D341Med (cell line): ENCODE results near the gene PPP1R3D.

Experiments used
- DNase-seq: peaks from one replicate; pipeline ENCODE4 v3.0.0; 2012; ENCODE audit warnings: low spot score

PPP1R3D gene

DNA sequence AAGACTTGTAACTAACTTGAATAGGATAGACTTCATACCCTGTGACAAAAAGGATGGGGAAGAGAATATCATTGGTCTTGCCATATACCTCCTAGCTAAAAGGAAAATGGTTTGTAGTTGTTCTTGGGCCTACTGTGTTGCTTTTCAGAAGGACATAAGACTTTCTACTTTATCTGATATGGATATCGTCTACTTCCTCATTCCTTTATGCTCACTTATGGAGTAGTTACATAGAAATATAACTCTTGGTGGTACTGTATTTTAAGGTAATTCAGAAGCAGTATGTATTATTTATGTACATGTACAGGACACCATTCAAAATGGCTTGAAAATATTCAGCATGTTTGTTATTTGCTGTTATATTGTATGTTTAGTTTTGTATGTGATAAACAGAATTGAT, 8.1 kb upstream of the PPP1R3D start:
- DNase-seq: no peak

GRCh38 chr20:59947376-59947775, 7.3 kb upstream of the PPP1R3D start:
- DNase-seq: no peak

DNA sequence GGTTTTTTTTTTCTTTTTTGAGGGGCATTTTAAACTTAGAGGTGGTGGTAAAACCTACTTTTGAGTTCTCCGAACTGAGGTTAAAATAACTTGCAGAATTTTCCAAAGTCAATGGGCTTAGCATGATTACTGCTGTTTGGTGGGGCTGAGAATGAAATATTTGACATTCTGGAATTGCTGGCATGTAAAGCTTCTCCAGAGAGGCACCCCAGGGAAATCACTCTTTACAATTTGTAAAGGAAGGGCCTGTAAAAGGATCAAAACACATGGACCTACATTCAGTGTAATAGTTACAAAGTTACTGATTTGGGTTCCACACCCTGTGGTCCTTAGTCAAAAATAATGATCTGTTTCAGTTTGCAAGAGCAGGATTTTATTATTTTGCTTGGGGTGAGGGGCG, 5.6 kb upstream of the PPP1R3D start:
- DNase-seq: no peak

- DNase-seq: no peak
These were observed 5.1 kb upstream of the PPP1R3D start for GRCh38 chr20:59945175-59945574.

GRCh38 chr20:59944726-59945125, 4.6 kb upstream of the PPP1R3D start:
- no peak for DNase-seq

DNA sequence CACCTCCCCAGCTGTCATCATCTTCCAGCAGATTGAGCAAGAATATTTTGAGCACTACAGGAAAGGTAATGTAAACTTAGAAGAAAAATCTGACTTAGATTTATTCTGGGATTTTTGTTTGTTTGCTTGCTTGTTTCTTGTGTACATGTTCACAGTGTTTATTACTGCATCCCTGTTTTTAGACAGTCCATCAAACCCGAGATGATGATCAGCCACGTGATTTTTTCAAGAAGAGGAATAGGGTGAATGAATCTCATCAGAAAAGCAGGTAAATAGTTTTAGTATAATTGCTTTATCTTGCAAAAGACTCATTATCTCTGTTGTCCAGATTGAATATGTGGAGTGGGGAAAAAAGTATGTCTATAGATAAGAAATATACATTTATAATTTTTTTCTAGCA, 2.1 kb upstream of the PPP1R3D start:
- no peak for DNase-seq

GRCh38 chr20:59940956-59941294, 820 bp upstream of the PPP1R3D start:
- DNase-seq: no peak

- DNase-seq: peak; percentile 53
These were observed 301 bp downstream of the PPP1R3D start for GRCh38 chr20:59939879-59940128.

- DNase-seq: no peak
These were observed 840 bp downstream of the PPP1R3D start for GRCh38 chr20:59939052-59939878.

DNA sequence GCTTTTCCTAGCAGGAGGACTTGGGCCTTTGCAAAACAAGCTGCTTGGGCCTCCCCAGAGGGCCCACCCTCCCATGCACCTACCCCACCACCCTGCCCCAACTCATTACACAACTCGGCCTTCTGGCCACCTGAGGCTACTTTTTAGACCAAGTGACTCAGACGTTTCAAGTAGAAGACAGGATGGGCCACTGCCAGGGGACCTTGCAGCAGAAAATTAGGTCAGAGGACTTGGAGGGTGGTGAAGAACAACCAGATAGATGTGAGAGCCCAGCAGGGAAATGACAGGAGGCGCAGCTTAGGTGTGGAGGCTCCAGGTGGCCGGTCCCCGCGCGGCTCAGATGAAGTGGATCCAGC, 1.4 kb downstream of the PPP1R3D start:
- DNase-seq: no peak

GRCh38 chr20:59938221-59938620, 1.9 kb downstream of the PPP1R3D start:
- DNase-seq: no peak

DNA sequence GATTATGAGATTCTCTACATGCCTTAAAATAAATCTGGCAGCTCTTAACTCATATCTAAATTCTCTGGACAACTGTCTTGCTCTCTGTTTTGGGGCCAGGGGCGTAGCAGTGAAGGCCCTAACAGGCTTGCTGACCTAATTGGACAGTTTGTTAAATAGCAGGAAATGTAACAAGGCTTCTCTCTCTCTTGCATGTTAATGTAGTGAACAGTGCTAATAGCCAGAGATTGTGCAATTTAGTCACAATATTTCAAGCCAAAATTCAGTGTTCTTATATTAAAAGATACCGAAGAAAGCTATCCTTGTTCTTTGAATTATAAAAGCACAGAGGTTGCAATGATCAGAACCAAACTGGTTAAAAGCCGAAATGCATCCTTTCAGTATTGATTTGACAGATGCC, 3.0 kb downstream of the PPP1R3D start:
- DNase-seq: no peak

DNA sequence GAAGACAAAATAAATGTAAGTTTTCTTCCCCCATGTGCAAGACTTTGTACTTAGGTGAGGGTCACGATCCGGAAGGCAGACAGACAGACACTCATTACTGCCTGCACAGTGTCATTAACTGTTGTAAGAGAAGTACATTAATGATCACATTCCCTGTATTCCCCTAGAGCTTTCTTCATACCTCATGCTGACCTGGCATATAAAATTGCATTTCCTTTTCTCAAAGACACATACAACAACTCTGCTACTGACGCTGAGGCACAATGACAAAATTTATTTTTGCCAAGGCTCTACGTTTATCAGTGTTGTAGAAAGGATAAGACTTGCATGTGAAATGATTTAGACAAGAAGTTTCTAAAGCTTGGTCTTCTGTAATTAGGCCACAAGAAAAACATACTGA, 3.7 kb downstream of the PPP1R3D start:
- no peak for DNase-seq

DNA sequence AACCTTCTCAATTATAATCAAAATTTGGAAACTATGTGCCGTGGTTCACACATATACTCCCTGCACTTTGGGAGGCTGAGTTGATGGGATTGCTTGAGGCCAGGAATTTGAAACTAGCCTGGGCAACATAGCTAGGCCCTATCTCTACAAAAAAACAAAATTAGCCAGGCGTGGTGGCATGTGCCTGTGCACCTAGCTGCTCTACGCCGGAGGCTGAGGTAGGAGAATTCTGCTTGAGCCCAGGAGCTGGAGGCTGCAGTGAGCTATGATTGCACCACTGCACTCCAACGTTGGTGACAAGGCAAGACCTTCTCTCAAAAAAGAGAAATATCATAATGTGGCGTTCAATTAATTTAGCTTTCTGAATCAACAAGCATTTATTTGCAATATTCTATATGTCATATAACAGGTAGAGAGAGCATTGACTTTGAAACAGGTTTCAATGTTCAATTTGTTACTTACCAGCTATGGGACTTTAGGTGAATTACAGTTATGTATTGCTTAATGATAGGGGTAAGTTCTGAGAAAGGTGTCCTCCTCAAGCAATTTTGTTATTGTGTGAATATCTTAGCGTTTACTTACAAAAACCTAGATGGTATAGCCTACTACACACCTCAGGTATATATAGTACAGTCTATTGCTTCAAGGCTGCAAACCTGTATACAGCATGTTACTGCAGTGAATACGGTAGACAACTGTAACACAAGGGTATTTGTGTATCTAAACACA, 4.5 kb downstream of the PPP1R3D start:
- no peak for DNase-seq

GRCh38 chr20:59933849-59934585, 6.1 kb downstream of the PPP1R3D start:
- DNase-seq: peak; percentile 92

GRCh38 chr20:59933296-59933848, 6.7 kb downstream of the PPP1R3D start, which contains the start of gene SYCP2:
Gene SYCP2 (minus strand): TSS chr20:59933637. CDS start chr20:59922413, 11,224 bp downstream.
- peak; percentile 20 for DNase-seq

- DNase-seq: peak; percentile 16
These were observed 7.3 kb downstream of the PPP1R3D start for GRCh38 chr20:59932616-59933295.

GRCh38 chr20:59931511-59932312, 8.4 kb downstream of the PPP1R3D start:
- DNase-seq: no peak

- DNase-seq: no peak
These were observed 14.2 kb downstream of the PPP1R3D start for GRCh38 chr20:59925899-59926298.

DNA sequence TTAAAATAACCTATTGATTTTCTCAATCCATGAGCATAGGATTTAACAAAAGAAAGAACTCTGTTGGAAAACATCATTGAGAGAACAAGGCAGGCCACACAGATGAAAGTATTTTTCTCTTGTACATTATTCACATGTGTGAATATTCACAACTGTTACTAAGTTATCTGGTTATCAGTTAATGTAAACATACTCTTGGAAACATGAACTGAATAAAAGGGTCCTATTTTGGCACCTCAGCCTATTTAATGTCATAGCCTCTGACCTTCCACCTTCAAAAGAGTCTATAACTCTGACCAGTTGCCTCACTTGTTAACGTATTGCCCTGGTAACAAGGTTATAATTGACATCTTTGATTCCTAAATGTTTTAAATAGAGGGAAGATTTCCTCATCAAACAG, 14.7 kb downstream of the PPP1R3D start:
- DNase-seq: no peak

DNA sequence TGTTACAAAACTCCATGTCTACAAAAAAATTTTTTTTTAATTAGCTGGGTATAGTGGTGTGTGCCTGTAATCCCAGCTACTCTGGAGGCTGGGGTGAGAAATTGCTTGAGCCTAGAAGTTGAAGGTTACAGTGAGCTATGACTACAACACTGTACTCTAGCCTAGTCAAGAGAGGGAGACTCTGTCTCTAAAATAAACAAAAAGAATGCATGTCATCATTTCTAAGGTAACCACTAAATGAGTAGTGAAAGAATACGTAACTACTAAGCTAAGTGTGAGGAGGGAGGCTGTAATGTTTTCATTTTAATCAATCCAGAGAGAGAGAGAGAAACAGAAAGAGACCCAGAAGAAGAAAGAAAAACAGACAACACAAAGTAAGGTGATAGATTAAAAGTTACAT, 16.6 kb downstream of the PPP1R3D start:
- no peak for DNase-seq

- DNase-seq: no peak
These were observed 19.2 kb downstream of the PPP1R3D start for GRCh38 chr20:59920944-59921343.
